PC-3 (cell line): ENCODE measurements around the gene SLC12A3. TPM values are rescaled to one million over a fixed set of nuclear protein-coding genes. Genes with fewer than 3 reads are reported as not detected.

ENCODE experiments used
- ATAC-seq: fragments of 200-7000 bp; cut with Tn5 transposase; 2 replicates; pipeline ENCODE4 v1.9.1; 2020; ENCODE audit warnings: mild to moderate bottlenecking, moderate library complexity
- BruUV-seq: library from RNA; stranded (reverse); fragments of 400-500 nt; replicated peaks from 2 replicates; lab custom pipeline; 2021; lab: Mats Ljungman, UMichigan
- CTCF ChIA-PET: fragments of 300-600 bp; sonication (Branson Sonifier 250); formaldehyde crosslinking; loops from one replicate; lab custom pipeline; 2022; ENCODE audit warnings: antibody characterized with exemption; lab: Charles Lee
- POLR2A ChIA-PET: fragments of 300-600 bp; sonication (Branson Sonifier 250); formaldehyde crosslinking; loops from one replicate; lab custom pipeline; 2022; ENCODE audit warnings: antibody characterized with exemption; ENCODE audit not compliant: unreplicated experiment; lab: Charles Lee
- DNase-seq: peaks from one replicate; pipeline ENCODE4 v3.0.0-alpha.2; 2015
- H2AFZ ChIP-seq: fragments of 300-600 bp; sonication (generic); 2 replicates; pipeline ENCODE4 v1.6.0; 2016; ENCODE audit warnings: antibody characterized with exemption, low read length
- H3F3A ChIP-seq: fragments of 300-600 bp; sonication (generic); one replicate; pipeline ENCODE4 v1.6.0; 2017; ENCODE audit warnings: antibody characterized with exemption, low read length, control low read depth, mild to moderate bottlenecking; ENCODE audit not compliant: unreplicated experiment
- H3K27ac ChIP-seq: fragments of 300-600 bp; sonication (generic); 2 replicates; pipeline ENCODE4 v1.5.1; 2016; ENCODE audit warnings: mild to moderate bottlenecking, low read length
- H3K27me3 ChIP-seq: fragments of 300-600 bp; sonication (generic); 2 replicates; pipeline ENCODE4 v1.6.1; 2016; ENCODE audit warnings: low read length, mixed read lengths
- H3K36me3 ChIP-seq: fragments of 300-600 bp; sonication (generic); 2 replicates; pipeline ENCODE4 v1.6.1; 2016; ENCODE audit warnings: low read depth, mixed run types, low read length, mixed read lengths
- H3K4me1 ChIP-seq: fragments of 300-600 bp; sonication (generic); 2 replicates; pipeline ENCODE4 v1.5.1; 2016; ENCODE audit warnings: low read length; ENCODE audit not compliant: insufficient read depth
- H3K4me2 ChIP-seq: fragments of 300-600 bp; sonication (generic); 2 replicates; pipeline ENCODE4 v1.6.0; 2016; ENCODE audit warnings: low read length
- H3K4me3 ChIP-seq: fragments of 300-600 bp; sonication (generic); 2 replicates; pipeline ENCODE4 v1.5.1; 2016; ENCODE audit warnings: mild to moderate bottlenecking, low read length, mixed read lengths
- H3K79me2 ChIP-seq: fragments of 300-600 bp; sonication (generic); 2 replicates; pipeline ENCODE4 v1.6.1; 2017; ENCODE audit warnings: low read length, mixed read lengths
- H3K9ac ChIP-seq: fragments of 300-600 bp; sonication (generic); 2 replicates; pipeline ENCODE4 v1.6.0; 2016; ENCODE audit warnings: mild to moderate bottlenecking, low read length
- H3K9me2 ChIP-seq: fragments of 300-600 bp; sonication (generic); replicated peaks from 2 replicates; pipeline ENCODE4 v1.6.1; 2016; ENCODE audit warnings: mixed run types, low read length, mixed read lengths
- H3K9me3 ChIP-seq: fragments of 300-600 bp; sonication (generic); 2 replicates; pipeline ENCODE4 v1.6.1; 2016; ENCODE audit warnings: low read length, mixed read lengths
- H4K20me1 ChIP-seq: fragments of 300-600 bp; sonication (generic); 2 replicates; pipeline ENCODE4 v1.6.1; 2016; ENCODE audit warnings: low read length, mixed read lengths
- CTCF ChIP-seq: fragments of 300-600 bp; sonication (generic); conservative IDR thresholded peaks from 2 replicates; pipeline ENCODE4 v1.5.1; 2017; ENCODE audit warnings: antibody characterized with exemption, low read depth, mild to moderate bottlenecking, low read length
- EZH2 ChIP-seq: fragments of 300-600 bp; sonication (generic); IDR thresholded peaks from one replicate; pipeline ENCODE4 v1.6.1; 2017; ENCODE audit warnings: antibody characterized with exemption, mild to moderate bottlenecking, low read length; ENCODE audit not compliant: unreplicated experiment
- EZH2phosphoT487 ChIP-seq: fragments of 300-600 bp; sonication (generic); IDR thresholded peaks from 2 replicates; pipeline ENCODE4 v1.6.1; 2018; ENCODE audit warnings: mild to moderate bottlenecking, antibody characterized with exemption, low read length, borderline replicate concordance
- intact Hi-C: fragments of 100-400 bp; cut with micrococcal nuclease; formaldehyde crosslinking; loops from 2 replicates; pipeline ENCODE4 v1.9.0; 2023
- total RNA-seq: library from RNA; depleted of rRNA; stranded (reverse); fragments of >200 nt; gene quantifications from 2 replicates; pipeline ENCODE4 v1.2.3, GENCODE V29; 2014

The SLC12A3 gene
- total RNA-seq, 1 experiment from 2014 or later: not detected

- Histone ChIP-seq H3K9me3 (no peaks in the 10 kb centered on the region), H3F3A (no peaks in the 10 kb centered on the region), H3K79me2 (no peaks in the 10 kb centered on the region), H3K4me2 (no peak overlapping the region), H3K4me1 (no peaks in the 10 kb centered on the region), H3K36me3 (no peaks in the 10 kb centered on the region), H3K9me2 (no peaks in the 10 kb centered on the region), H3K27ac (no peak overlapping the region), H3K4me3 (no peak overlapping the region), H3K27me3 (no peaks in the 10 kb centered on the region), H2AFZ (no peak overlapping the region), H4K20me1 (no peaks in the 10 kb centered on the region), H3K9ac (no peak overlapping the region)
- no peak for ATAC-seq
- no peak for DNase-seq
- intact Hi-C loops: no loop called here
- ChIA-PET POLR2A (no interaction called here), CTCF (no interaction called here)
- no TSS peak for BruUV-seq
- TF ChIP-seq EZH2phosphoT487 (no peak), EZH2 (no peak), CTCF (no peak)
These were observed 9.8 kb downstream of the SLC12A3 start for GRCh38 chr16:56874800-56875199.

- ChIA-PET POLR2A (no interaction called here), CTCF (no interaction called here)
- Histone ChIP-seq H3K9me2 (no peaks in the 10 kb centered on the region), H3K9ac (no peak overlapping the region), H3K27ac (no peak overlapping the region), H3K9me3 (no peaks in the 10 kb centered on the region), H3F3A (no peaks in the 10 kb centered on the region), H4K20me1 (no peaks in the 10 kb centered on the region), H3K4me3 (no peak overlapping the region), H3K79me2 (no peaks in the 10 kb centered on the region), H3K27me3 (no peaks in the 10 kb centered on the region), H2AFZ (no peak overlapping the region), H3K4me2 (no peak overlapping the region), H3K4me1 (no peaks in the 10 kb centered on the region), H3K36me3 (no peaks in the 10 kb centered on the region)
- ATAC-seq (no peak), DNase-seq (no peak)
- no peak for TF ChIP-seq CTCF
- TF ChIP-seq EZH2phosphoT487: no peak
- no peak for TF ChIP-seq EZH2
- BruUV-seq: no TSS peak
- intact Hi-C loops: no loop called here
These were observed 11.0 kb downstream of the SLC12A3 start for GRCh38 chr16:56876048-56876447.

GRCh38 chr16:56877486-56878182 is 12.6 kb downstream of the SLC12A3 start:
- TF ChIP-seq EZH2phosphoT487 (no peak), CTCF (no peak), EZH2 (no peak)
- Histone ChIP-seq H4K20me1 (no peaks in the 10 kb centered on the region), H3K79me2 (no peaks in the 10 kb centered on the region), H3K36me3 (no peaks in the 10 kb centered on the region), H3K9me2 (no peaks in the 10 kb centered on the region), H3K9ac (no peak overlapping the region), H2AFZ (no peak overlapping the region), H3K27ac (no peak overlapping the region), H3F3A (no peaks in the 10 kb centered on the region), H3K9me3 (no peaks in the 10 kb centered on the region), H3K4me3 (no peak overlapping the region), H3K4me2 (no peak overlapping the region), H3K27me3 (no peaks in the 10 kb centered on the region), H3K4me1 (no peaks in the 10 kb centered on the region)
- ChIA-PET CTCF (no interaction called here), POLR2A (no interaction called here)
- intact Hi-C loops: no loop called here
- DNase-seq: no peak
- ATAC-seq: no peak
- BruUV-seq: no TSS peak
